Inferior parietal cortex (tissue), 1 donor: ENCODE data around the gene BLOC1S4.

ENCODE experiments used
- DNase-seq: peaks from one replicate; pipeline ENCODE4 v3.0.0-alpha.2; 2016; ENCODE audit errors: extremely low spot score

The BLOC1S4 gene

GRCh38 chr4:6692379-6692778 is 23.6 kb upstream of the BLOC1S4 start:
- DNase-seq: no peak

- no peak for DNase-seq
These were observed 23.2 kb upstream of the BLOC1S4 start for GRCh38 chr4:6692806-6693205.

- DNase-seq: no peak
These were observed 22.5 kb upstream of the BLOC1S4 start, which contains the start of gene S100P for GRCh38 chr4:6693231-6694176. TSS of gene S100P (plus strand) at chr4:6693878. CDS start at chr4:6693933, 55 bp downstream.

- DNase-seq: no peak
These were observed 21.6 kb upstream of the BLOC1S4 start for GRCh38 chr4:6694177-6694901.

DNA sequence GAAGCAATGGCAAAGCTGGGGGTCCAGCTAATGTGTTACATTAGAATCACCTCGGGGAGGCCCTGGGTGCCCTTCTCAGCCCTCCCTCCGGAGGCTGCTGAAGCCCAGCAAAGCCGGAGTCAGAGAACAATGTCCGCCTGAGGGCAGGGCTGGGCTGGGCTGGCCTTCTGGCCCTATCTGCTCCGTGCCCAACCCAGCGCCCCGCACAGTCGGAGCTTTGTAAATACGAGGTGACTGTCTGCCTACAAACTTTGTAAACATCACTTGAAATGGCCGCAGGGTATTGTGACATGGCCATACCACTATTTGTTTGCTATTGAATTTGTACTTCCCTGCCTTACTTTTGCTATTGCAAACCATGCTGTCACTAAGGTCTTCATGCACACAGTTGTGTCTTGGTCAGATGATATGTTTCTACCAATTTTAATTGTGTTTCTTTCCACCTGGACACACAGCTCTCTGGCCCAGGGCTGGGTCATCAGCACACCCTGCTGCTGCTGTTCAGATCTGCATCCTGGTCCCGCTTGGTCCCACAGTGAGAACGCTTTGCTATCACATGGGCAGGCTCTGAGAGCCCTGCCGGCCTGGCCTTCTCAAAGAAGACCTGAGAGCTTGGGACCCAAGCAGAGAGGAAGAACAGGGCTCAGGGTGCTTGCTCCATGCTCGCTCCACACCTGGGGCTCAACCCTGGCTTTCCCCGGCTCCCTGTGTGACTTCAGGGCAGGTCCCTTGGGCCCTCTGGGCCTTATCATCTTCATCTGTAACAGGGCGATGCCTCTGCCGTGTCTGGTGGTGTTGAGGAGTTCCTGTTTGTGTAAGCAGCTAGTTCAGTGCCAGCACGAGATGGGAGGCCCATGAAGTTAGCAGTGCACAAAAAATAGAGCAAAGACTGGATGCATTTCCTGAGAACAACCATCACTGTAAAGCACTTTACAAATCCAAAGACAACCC is 20.0 kb upstream of the BLOC1S4 start:
- DNase-seq: no peak

- DNase-seq: no peak
These were observed 19.4 kb upstream of the BLOC1S4 start for GRCh38 chr4:6696611-6697010.

GRCh38 chr4:6697131-6697530 is 18.8 kb upstream of the BLOC1S4 start:
- no peak for DNase-seq

DNA sequence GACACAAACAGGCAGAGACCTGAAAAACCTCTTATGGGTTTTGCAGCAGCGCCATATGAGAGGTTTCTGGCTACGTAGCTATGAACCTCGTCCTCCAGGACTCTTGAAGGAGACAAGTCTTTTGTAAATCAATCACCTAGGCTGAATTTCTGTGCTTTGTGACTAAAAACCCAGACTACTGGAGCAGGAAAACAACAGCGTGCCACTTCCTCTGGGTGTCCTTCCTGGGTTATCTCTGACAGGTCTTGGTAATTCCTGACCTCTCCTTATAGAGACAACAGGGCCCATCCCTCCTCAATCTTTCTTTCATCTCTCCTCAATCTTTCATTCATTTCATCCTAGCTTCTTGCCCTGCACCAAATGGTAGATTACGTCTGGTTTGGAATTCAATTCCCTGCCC is 16.6 kb upstream of the BLOC1S4 start:
- DNase-seq: no peak

GRCh38 chr4:6699903-6700302 is 16.1 kb upstream of the BLOC1S4 start:
- DNase-seq: no peak

GRCh38 chr4:6701371-6701770 is 14.6 kb upstream of the BLOC1S4 start:
- no peak for DNase-seq

DNA sequence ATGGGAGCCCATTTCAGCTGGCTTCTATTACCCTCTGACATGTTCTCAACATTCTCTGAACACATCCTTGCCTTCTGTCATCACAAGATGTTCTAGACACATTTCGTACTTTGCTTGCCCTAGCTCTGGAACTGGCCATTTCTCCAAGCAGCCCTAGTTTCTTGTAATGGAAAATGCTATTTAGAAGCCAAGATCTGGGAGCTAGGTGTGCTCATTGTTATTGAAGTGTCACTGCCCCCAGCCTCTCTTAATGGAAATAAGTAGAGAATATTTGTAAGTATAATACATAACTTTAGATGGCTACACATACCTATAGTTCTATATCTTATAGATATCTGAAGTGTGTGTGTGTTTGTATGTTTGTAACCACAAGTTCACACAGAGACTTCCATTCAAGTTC is 13.2 kb upstream of the BLOC1S4 start:
- no peak for DNase-seq

DNA sequence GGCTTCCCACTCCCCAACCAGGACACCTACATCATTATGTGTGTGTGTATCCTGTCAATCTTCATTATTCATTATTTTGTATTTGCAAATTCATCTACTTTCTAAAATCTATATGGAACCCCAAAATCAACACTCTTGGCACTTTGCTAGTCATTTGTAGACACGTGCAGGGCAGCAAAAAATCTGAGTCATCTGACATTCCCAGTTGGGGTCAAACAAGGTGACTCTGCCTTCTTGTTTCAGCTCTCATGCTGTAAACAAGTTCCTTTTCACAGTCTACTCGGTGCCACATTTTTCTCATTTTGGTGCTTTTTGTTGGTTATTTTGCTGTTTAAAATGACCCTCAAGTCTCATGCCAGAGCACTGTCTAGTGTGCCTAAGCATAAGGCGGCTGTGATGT is 12.2 kb upstream of the BLOC1S4 start:
- DNase-seq: no peak

GRCh38 chr4:6705646-6706045 is 10.3 kb upstream of the BLOC1S4 start:
- DNase-seq: no peak

DNA sequence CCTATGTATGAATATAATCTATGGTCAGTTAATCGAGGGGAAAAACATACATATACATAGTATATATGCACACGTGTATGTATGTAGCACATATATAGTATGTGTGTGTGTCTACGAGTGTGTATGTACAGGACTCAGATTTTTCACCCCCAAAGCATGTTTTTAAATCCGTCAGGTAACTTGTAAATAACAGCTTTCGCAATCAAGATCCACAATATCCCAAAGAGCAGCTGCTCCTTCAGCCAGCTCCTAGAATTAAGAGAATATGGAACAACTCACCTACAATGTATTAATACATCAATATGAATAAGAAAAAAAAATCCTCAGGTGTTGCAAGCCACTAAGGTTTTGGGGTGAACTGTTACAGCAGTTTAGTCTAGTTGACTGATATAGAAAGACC is 9.8 kb upstream of the BLOC1S4 start:
- no peak for DNase-seq

DNA sequence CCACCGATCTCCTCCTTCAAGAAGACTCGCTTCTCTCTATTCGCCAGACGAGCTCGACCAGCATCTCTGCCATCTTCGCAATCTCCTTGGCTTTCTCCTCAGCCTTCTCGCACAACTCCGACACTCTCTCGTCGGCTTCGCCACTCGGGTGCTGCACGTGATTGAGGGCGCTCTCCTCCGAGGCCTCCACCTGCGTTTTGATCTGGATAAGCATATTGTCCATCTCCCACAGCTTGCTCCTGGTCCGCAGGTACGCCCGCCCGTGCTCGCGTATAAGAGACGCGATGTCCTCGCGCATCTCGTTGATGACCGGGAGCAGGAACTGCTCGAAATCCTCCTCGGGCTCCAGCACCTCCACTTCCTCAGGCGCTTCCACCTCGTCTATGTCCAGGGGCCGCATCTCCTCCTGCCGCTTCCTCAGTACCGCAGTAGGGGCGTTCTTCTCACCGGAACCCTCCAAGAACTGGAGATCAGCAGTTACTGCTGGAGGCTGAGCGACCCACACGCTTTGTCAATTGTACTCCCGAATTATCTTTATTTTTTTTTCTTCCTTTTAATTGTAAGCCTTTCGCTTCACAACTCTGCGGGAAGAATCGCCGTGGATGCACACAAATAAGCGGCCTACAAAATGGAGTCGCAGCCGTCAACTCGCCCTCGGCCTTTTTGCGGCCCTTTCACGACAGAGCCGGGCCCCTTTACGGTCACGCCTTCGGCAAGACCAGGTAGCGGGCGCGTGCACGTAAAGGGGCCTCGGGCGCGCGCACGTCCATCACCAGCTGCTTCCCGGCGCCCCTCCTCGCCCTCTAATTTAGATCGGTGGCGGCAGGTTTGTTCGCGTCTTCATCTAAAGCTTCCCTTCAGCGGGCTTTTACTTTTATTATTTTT is 6.5 kb upstream of the BLOC1S4 start, which contains the start of gene MRFAP1L1:
Gene MRFAP1L1, minus strand, starts transcription at position 636 of the 885 bp plus-strand sequence. Its CDS starts 236 bp downstream, at position 400.
- DNase-seq: peak; percentile 97

DNA sequence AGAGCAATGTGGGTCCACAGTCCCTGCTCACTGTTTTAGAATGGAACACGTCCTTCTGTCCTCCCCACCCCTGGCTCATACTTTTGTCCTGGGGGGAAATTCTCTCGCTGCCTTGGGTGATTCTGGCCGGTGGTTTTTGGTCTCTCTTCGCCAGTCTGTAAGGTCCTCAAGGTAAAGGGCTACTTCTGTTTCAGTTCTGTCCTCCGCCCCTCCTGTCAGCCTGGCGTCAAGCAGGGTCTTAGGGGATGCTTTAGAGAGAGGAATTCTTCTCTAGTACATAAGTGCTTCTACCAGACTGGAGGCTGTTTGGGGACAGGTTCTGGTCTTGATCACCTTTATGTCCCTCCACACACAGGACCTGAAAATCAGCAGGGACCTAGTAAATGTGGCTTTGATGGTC is 5.7 kb upstream of the BLOC1S4 start:
- no peak for DNase-seq

- DNase-seq: no peak
These were observed 5.0 kb upstream of the BLOC1S4 start for GRCh38 chr4:6710996-6711395.

- DNase-seq: no peak
These were observed 1.0 kb upstream of the BLOC1S4 start for GRCh38 chr4:6714954-6715353.

DNA sequence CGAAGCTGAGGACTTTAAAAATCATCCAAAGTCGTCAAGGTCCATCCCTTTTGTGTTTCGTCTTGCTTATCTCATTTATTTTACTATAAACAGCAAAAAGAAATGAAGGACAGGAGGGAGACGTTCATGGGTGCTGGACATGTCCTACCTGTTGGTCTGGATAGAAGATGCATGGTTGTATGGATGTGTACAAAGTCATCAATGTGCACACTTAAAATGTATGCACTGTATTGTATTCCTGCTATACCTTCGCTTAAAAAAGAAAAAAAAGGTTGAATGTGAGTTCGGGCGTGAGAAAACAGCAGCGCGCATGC is 313 bp upstream of the BLOC1S4 start:
- peak; percentile 94 for DNase-seq

- no peak for DNase-seq
These were observed 1.1 kb downstream of the BLOC1S4 start for GRCh38 chr4:6716958-6717655.
